ENCODE measurements around the gene HMSD.

GRCh38 chr18:63999871-64000270 lies 50.8 kb downstream of the HMSD start:
- TF ChIP-seq POLR2AphosphoS5 (IDR thresholded peaks at IDR 0.05; ENCODE audit: low read depth, low read length) (no peak), REST (IDR thresholded peaks at IDR 0.05; ENCODE audit: insufficient read depth in 1 of 2, low read depth in 2 of 2, low read length in 2 of 2) (no peak), SIN3A (IDR thresholded peaks at IDR 0.05; ENCODE audit: borderline replicate concordance, insufficient read depth, low read length) (no peak), TAF1 (IDR thresholded peaks at IDR 0.05; ENCODE audit: borderline replicate concordance, insufficient read depth, low read length) (no peak), FOXP2 (optimal IDR thresholded peaks at IDR 0.05; ENCODE audit: borderline replicate concordance, extremely low read depth, extremely low read length, insufficient read depth) (no peak)

All from PFSK-1 (cell line).